Mesenteric fat pad (tissue), 1 donor: ENCODE data around the gene KIF26A. TPM values are rescaled to one million over a fixed set of nuclear protein-coding genes. Genes with fewer than 3 reads are reported as not detected.

Experiments used
- DNase-seq: peaks from one replicate; pipeline ENCODE4 v3.0.0-alpha.2; 2020; ENCODE audit warnings: low spot score
- total RNA-seq: library from RNA; stranded (reverse); fragmentation: NEBNext Ultra II Directional; extraction: Animal tissue kit (Norgen Biotek cat#: 25700); gene quantifications from one replicate; pipeline ENCODE4 v1.2.1, GENCODE V29; 2021
- donor health status: DM: yes; HTN: yes; CAD: no.

The KIF26A gene
- total RNA-seq, 1 donor from 2014 or later: 3.2 TPM

DNA sequence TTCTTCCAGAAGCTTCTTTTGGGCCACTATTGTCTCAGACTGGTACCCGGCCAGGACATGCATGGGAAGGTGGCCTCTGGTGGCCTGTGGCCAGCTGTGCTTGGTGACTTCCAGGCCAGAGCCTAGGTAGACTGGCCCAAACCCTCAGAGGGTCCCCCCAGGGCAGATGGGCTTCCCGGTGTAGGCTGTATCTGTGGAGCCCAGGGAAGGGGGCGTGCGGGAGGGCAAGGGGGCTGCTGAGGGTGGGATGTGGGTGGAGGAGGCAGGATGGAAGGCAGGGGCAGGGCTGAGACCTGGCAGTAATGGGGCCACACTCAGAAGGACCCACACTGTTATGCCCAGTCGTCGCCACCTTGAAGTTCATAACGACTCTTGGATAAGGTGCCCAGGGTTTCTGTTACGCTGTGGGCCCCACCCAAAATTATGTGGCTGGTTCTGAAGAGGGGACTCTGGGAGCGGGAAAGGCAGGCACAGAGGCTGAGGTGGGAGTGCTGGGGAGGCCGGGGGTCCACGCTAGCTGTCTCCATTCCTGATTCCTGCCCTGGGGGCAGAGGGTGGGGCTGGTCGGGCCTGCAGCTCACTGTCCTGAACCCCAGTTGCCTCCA is 52.1 kb downstream of the KIF26A start:
- DNase-seq: no peak

DNA sequence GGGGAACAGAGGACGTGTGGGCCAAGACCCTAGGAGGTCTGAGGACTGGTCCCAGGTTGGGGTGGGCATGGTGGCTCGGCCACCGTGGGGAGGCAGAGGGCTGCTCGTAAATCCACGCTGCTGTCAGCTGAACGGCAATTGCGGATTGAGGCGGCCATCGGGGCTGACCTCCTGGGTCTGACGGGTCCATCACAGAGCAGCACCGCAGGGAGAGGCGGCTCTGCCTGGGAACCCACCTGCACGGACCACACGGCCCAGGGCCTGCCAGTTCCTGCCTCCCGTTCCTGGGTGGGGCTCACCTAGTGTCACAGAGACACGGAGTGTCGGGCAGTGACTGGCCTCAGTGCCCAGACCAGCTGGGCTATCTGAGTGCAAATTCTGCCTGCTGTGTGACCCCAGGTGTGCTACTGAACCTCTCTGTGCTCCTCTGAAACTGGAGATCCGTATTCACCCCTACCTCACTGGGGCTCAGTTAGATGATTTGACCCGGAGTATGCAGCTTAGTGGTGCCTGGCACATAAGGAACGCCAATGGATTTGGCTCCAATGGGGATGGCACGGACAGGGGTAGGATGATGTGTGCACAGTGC is 53.1 kb downstream of the KIF26A start:
- DNase-seq: no peak

- DNase-seq: no peak
Observed at GRCh38 chr14:104192146-104192882, 53.9 kb downstream of the KIF26A start.

DNA sequence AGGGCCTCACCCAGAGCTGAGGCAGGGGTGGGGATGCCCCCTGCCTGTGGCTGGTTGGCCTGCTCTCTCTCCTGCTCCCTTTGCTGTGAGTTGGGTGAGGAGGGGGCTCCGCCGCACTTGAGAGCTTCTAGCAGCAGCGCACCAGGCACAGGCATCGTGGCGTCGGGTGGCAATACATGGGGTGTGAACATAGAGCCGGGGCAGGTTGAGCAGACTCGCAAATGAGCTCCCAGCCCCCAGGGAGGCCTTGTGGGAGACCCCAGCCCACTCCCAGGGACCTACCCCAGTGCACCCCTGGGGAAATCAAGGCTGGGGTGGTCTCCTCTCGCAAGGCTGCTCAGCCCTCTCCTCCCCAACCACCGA is 54.5 kb downstream of the KIF26A start:
- no peak for DNase-seq

DNA sequence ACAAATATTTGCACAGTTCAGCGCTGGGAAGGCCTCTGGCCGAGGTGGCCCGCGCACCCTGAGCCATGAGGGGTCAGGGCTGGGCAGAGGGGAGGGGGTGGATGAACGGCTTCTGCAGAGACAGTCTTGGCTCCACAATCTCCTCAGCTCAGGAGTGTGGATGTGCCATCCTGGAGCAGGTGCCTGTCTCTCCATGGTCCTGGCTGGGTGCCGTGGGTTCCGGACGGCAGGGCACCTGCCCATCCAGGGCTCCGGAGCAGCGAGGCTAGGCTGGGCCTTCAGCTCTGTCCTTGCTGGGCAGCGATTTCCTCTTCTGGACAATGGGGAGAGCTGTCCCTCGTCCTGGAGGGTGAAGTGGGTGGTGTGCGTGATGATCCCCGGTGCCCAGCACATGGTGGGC is 55.6 kb downstream of the KIF26A start:
- no peak for DNase-seq

DNA sequence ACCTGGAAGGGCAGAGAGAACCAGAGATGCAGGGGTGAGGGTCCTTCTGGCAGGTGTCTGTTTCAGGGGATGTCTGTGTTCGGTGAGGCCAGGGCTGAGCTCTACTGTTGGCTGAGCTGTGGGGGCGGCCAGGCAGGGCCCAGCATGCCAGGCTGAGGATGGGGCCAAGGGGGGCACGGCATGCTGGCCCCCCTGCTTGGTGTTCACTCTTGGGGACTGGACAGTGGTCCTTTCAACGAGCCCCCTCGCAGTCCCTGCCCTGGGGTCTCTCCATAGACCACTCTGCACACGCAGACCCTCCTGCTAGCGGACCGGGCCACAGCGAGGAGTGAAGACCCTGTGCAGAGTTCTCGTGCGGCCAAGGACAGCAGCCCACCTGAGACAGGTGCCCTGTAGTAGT is 56.3 kb downstream of the KIF26A start:
- no peak for DNase-seq

DNA sequence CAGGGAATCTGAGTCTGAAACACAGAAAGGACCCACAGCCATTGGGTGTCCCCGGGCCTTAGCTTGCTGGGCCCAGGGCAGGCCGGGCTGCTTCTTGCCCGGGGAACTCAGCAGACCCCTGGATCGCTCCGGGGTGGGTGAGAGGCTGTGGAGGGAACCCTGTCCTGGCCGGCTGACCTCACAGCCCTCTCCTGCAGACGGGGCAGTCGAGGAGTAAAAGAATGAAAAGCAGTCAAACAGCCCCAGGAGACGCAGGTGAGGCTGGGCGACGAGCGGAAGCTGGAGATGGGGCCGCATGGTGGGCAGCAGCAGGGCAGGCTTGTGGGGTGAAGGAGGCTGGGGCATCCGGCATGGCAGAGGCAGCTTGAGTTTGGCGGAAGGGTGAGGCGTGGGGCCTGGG is 57.0 kb downstream of the KIF26A start:
- DNase-seq: no peak

- no peak for DNase-seq
Observed at GRCh38 chr14:104195878-104196277, 57.5 kb downstream of the KIF26A start.

- DNase-seq: no peak
Observed at GRCh38 chr14:104196461-104197140, 58.2 kb downstream of the KIF26A start.

- DNase-seq: no peak
Observed at GRCh38 chr14:104197449-104198247, 59.3 kb downstream of the KIF26A start.

- no peak for DNase-seq
Observed at GRCh38 chr14:104199266-104199895, 61.0 kb downstream of the KIF26A start.

DNA sequence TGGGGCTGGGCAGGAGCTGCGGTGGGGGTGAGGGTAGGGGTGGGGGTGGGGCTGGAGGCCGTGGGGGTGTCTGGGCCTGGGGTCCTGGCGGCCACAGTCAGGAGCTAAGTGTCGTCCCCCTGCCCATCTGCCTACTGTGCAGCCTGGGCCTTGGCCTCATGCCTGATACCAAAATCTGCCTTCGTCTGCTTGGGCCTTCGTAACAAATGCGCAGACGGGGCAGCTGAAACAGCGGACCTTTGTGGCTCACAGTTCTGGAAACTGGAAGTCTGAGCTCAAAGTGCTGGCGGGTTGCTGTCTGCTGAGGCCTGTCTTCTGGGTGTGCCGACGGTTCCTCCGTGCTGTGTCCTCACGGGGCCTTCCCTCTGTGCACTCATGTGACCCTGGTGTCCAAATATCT is 61.7 kb downstream of the KIF26A start:
- DNase-seq: no peak

GRCh38 chr14:104200591-104200990 is 62.2 kb downstream of the KIF26A start:
- no peak for DNase-seq

DNA sequence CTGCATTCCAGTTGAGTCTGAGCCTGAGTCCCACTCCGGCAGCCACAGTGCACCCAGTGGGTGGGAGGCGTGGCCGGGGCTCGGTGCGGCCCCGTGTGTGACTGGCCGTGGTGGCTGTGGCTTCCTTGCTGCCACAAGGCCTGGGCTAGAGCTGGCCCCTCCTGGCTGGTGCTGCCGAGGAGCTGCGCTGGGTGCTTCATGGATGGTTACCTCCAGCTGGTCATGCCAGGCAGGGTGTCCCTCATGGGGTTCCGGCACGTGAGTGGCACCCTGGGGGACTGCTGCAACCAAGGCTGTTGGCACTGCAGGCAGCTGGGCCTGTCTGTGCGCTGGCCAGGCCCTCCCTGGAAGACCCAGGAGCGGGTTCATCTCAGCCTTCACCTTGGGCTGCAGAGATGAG is 62.7 kb downstream of the KIF26A start:
- no peak for DNase-seq

DNA sequence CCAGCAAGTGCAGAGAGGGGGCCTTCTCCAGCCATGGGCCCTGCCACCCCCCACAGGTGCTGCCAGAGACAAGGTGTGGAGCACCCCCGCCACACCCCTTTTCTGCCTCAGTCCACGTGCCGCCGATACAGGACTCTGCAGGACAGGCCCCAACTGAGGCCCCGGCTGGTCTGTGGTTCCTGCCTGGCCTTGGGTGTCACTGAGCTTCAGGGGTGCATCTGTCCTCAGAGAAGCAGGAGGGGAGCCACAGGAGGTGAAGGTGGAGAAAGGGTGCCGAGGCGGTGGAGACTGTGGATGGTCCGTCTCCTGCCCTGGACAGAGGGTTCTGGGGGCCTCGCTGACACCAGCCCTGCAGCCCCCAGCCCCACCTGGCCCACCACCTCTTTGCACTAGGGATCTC is 63.1 kb downstream of the KIF26A start:
- DNase-seq: no peak

DNA sequence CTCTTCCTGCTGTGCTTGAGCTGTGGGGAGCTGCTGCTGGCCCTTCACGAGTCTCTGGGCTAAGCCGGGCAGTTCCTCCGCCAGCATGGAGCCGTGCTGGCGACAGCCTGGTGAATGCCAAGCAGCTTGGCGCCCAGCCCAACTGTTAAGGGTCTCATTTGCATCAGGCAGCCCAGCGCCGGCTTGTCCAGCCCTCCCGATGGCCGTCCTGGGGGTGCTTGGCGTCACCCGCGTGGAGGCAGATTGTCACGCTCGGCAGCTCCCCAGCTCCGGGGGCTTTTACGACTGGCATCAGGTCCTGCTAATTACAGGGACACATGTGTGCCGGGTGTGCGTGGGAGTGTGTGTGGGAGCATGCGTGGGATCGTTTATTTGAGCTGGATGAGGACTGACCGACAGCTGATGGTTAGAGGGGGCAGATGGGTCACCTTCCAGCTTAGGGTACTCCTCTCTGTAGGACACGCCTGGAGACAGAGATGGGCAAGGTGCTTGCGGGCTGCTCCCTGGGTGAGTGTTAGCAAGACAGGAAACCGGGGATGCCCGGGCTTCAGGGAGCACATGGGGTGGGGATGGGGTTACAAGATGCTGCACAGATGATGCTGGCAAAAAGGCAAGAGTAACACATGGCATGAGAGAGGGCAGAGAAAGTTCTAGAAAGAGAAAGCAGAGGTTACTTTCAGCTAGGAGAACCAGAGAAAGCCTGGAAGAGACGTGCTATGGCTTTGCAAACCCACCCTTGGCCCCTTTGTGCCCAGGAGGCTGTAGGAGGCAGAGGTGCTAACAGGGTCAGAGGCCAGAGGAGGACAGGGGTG is 64.1 kb downstream of the KIF26A start:
- no peak for DNase-seq

DNA sequence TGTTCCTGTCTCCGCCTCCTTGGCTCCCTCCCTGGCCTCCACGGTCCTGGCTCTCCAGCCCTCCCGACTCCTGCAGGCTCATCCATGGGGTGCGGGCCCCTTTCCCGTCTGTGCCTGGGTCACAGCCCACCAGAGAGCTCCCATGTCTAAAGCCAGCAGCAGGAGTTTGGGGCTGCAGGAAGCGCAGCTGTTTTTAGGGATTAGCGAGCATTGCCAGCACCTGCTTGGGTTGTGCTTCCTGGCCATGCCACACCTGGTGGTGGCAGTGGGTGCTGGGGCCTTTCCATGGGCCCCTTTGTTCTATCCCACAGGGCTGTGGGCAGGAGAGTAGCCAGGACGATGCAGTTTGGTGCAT is 64.7 kb downstream of the KIF26A start:
- DNase-seq: no peak

DNA sequence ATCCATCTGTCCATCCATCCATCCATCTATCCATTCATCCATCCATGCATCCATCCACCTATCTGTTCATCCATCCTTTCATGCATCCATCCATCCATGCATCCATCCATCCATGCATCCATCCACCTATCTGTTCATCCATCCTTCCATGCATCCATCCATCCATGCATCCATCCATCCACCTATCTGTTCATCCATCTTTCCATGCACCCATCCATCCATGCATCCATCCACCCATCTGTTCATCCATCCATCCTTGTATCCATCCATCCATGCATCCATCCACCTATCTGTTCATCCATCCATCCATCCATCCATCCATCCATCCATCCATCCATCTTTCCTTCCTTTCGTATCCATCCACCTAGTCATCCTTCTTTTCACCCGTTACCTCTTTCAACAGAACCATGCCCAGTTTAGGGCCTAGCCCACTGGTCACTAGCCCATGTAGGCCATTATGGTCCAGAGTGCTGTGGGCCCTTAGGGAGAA is 66.3 kb downstream of the KIF26A start:
- no peak for DNase-seq

DNA sequence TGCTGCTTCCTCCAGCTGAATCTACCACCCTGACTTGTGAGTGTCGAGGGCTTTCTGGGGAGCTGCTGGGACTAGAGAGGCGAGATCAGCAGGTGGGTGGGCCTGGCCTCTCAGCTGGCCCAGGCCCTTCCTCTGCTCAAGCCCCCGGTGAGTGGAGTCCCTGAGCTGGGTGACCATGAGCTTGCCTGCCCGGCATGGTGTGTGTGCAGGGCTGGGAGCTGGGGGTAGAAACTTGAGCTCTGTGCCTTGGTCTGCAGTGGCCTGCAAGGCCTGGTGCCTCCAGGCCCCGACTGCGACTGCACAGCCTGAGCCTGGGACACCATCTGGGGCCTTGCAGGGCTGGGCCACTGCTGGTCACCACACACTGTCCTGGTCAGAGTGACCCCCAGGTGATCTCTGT is 67.4 kb downstream of the KIF26A start:
- DNase-seq: no peak

- DNase-seq: no peak
Observed at GRCh38 chr14:104206281-104206904, 68.0 kb downstream of the KIF26A start.
